ENCODE measurements around the gene COMP.

Gene COMP

DNA sequence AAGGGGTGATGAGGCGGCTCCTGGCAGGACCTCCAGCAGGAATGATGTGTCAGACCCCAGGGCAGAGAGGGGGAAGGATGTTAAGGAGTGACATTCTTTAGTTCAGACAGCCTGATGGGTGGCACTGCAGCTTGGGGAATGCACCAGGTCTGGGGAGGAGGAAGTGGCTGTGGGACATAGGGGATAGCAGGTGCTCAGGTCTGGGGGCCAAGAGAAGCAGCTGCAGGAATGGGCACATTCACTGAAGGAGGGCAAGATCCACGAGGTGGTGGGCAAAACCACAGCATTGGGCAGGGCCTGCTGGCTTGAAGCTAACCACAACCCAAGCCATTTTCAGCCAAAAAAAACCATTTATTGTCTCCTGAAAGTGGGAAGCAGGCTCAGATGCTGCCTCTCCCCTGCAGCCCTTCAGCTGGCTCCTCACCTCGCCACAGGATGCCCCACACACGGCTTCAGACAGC is 26.5 kb downstream of the COMP start:
- no peak overlapping the region for H3K27ac ChIP-seq
- TF ChIP-seq ZFX (IDR thresholded peaks at IDR 0.05; ENCODE audit: borderline replicate concordance) = no peak
- TF ChIP-seq, protein P1, sequence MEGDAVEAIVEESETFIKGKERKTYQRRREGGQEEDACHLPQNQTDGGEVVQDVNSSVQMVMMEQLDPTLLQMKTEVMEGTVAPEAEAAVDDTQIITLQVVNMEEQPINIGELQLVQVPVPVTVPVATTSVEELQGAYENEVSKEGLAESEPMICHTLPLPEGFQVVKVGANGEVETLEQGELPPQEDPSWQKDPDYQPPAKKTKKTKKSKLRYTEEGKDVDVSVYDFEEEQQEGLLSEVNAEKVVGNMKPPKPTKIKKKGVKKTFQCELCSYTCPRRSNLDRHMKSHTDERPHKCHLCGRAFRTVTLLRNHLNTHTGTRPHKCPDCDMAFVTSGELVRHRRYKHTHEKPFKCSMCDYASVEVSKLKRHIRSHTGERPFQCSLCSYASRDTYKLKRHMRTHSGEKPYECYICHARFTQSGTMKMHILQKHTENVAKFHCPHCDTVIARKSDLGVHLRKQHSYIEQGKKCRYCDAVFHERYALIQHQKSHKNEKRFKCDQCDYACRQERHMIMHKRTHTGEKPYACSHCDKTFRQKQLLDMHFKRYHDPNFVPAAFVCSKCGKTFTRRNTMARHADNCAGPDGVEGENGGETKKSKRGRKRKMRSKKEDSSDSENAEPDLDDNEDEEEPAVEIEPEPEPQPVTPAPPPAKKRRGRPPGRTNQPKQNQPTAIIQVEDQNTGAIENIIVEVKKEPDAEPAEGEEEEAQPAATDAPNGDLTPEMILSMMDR (IDR thresholded peaks at IDR 0.05) = no peak

DNA sequence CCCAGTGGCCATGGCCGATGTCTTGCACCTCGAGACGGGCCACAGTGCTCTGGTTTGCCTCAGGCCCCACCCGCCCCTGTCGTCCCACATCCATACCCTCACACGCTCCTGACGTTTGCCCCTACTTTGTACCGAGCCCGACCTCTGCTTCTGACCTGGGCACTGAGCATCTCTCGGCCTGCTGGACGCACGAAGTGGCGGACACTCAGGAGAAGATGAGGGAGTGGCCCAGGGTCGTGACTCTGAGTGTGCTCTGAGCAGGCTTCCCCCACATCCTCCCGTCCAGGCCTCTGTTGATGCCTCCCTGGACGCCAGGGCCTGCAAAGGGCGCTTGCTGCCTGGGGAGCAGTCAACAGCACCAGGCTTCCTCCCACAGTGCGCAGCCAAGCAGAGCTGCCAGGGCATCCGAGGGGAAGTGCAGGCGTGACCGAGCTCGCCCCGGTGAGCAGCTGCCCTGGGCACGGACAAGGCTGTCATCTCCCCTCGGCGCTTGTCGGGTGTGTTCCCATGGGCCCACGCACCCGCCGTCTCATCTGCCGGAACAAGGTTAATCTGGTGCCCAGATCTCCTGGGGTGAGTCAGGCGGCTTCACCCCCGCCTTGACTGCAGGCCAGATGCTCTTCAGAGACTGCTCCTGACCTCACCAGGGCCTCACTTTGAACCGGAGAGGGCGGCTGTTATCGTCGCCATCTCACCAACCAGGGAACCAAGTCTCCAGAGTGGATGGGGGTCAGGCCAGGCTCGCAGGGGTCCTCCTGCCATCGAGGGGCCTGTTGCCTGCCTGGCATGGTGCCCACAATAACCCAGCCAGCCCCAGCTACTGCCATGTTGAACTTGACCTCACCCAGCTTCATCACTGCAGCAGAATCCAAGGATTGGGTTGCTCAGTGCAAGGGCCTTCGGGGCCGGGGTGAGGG is 27.2 kb downstream of the COMP start:
- TF ChIP-seq, protein P1 (IDR thresholded peaks at IDR 0.05) = no peak
- no peak for TF ChIP-seq ZFX (IDR thresholded peaks at IDR 0.05; ENCODE audit: borderline replicate concordance)
- no peak overlapping the region for H3K27ac ChIP-seq

DNA sequence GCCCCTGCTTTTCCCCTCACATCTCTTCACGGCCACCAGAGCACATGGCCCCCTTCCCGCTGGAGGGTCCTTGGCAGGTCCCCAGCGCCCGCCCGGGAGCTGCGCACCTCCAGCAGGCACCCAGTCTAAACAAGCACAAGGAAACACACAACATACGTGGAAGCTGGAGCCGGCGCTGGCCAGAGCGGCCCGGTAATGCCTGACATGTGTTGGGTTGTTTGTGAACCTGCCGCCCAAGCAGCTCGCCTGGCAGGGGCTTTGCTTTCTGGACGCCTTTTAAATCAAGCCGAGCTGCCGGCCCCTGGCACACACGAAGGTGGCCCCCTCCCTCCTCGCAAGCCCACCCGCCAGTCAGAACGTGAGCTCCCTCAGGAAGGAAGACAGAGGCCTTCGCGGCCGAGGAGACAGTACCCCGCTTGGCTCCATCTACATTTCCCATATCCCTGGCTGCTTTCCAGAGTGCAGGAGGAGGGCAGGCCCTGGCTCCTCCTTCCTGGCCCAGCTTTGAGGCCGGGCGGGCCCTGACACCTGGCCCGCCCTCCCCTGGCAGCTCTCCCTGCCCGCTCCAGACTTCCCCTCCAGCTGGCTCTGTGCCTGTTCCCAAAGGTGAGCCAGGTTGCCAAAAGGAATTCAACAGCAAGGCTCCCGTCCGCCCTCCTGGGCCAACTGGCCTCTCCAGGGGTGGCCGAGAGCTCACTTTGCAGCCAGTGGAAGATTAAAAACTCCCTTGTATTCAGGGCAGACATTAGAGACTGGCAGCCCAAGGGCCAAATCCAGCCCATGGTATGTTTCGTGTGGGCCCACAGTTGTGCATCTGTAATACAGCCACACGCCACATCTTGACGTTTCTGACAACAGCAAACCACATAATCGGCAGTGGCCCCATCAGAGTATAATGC is 28.7 kb downstream of the COMP start:
- H3K27ac ChIP-seq = peak overlapping the region; percentile 96
- TF ChIP-seq, protein P1 (IDR thresholded peaks at IDR 0.05) = no peak
- TF ChIP-seq ZFX (IDR thresholded peaks at IDR 0.05; ENCODE audit: borderline replicate concordance) = no peak

DNA sequence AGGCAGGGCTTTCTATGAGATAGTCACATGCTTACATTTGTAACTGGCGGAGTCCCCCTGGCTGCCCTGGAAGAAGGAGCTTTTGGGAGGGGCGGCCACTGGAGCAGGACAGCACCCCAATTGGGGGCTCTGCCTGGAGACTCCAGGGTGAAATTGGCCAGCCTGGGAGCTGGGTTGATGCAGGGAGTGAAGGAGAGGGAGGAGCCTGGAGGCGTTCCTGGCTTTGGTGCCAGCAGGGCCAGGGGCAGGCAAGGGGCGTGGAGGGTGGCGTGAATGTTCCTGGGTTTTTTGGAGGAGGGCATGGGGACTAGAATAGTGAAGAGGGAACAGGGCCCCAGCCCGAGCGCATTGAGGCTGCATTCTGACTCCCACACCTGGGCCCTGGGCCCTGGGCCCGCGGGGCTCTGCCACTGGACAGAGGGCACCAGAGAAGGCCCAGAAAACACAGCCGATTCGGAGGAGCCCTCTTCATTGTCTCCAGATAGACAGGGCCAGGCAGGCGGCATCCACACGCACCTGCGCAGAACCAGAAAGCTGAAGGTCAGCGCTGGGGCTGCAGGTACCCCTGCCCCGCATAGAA is 29.5 kb downstream of the COMP start:
- peak overlapping the region; percentile 96 for H3K27ac ChIP-seq
- no peak for TF ChIP-seq ZFX (IDR thresholded peaks at IDR 0.05; ENCODE audit: borderline replicate concordance)
- TF ChIP-seq, protein P1 (IDR thresholded peaks at IDR 0.05) = no peak

DNA sequence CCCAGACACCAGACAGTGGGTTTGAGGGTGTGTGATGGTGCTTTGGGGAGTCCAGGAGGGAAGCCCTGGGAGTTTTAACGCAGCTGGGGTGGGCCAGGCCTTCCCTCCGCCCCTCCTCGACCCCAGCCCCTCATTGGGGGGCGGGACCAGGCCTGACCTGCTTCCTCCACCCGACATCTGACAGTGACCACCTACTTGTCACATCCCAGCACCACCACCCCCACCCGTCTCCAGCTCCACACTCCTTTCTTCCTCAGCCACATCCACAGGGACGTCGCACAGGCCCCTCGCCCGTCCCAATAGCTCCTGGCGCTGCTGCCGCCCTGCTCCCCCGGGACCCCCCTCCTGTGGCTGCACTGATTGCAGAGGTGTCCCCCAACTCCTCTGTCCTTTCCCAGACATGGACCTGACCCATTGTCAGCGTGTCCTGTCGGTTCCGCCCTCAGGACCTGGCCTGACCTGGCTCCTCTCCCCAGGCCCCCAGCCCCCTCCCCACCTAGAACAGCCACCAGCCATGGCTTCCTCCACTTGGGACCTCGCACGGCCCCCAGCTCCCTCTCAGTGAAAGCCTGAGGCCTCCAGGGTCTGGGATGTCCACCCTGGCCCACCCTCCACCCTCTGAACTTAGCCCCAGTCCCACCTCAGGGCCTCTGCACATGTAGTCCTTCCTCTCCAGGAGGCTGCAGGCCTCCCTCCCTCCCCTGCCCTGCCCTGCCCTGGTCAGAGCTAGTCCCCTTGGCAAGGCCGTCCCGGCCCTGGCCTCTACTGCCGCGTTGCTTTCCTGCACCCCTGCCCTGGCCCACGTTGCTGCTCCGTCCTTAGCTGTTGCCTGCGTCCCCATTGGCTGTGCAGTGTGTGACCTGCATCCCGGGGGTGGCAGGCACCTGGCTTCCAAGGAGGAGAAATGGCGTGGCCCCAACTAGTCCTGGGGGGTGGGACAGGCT is 30.4 kb downstream of the COMP start:
- TF ChIP-seq ZFX (IDR thresholded peaks at IDR 0.05; ENCODE audit: borderline replicate concordance) = no peak
- TF ChIP-seq, protein P1 (IDR thresholded peaks at IDR 0.05) = no peak
- peak overlapping the region; percentile 96 for H3K27ac ChIP-seq

DNA sequence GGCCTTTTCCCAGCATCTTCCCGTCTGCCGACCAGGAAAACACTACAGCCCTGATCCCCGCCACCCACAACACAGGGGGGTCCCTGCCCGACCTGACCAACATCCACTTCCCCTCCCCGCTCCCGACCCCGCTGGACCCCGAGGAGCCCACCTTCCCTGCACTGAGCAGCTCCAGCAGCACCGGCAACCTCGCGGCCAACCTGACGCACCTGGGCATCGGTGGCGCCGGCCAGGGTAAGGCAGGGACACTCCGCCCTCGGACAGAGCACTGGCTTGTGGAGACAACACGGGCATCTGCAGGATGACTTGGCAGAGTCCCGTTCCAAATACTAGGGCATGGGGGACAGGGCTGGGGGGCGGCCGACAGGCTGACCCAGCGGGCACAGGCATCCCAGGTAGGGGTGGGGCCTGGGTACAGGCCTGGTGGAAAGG is 31.1 kb downstream of the COMP start:
- TF ChIP-seq, protein P1 (IDR thresholded peaks at IDR 0.05) = no peak
- TF ChIP-seq ZFX (IDR thresholded peaks at IDR 0.05; ENCODE audit: borderline replicate concordance) = no peak
- H3K27ac ChIP-seq = no peak overlapping the region

Data from 22Rv1 (cell line).